Activated CD4-positive, alpha-beta T cell treated with anti-CD3 and anti-CD28 coated beads, Interleukin-2, amount 50 U/mL, for 24 hours (primary cell): ENCODE results near the gene INSC.

Experiments
- DNase-seq, 2 donors: peaks; one replicate each; pipeline ENCODE4 v3.0.0-alpha.2; 2020; ENCODE audit warnings: low read depth in 1 of 2, low spot score in 1 of 2

INSC gene

GRCh38 chr11:15280393-15280792 lies 165.7 kb downstream of the INSC start:
- DNase-seq: no peak

- no peak for DNase-seq
These were observed 168.0 kb downstream of the INSC start for GRCh38 chr11:15282754-15283153.

- DNase-seq: no peak
These were observed 171.7 kb downstream of the INSC start for GRCh38 chr11:15286465-15286864.

- DNase-seq: no peak
These were observed 174.1 kb downstream of the INSC start for GRCh38 chr11:15288863-15289262.

- no peak for DNase-seq
These were observed 175.0 kb downstream of the INSC start for GRCh38 chr11:15289723-15290122.

GRCh38 chr11:15291885-15292284 lies 177.2 kb downstream of the INSC start:
- no peak for DNase-seq

- DNase-seq: no peak
These were observed 179.4 kb downstream of the INSC start for GRCh38 chr11:15293975-15294620.

GRCh38 chr11:15295695-15296094 lies 181.0 kb downstream of the INSC start:
- no peak for DNase-seq
